BJ (cell line): ENCODE data around the gene ARHGEF10L. TPM values are rescaled to one million over a fixed set of nuclear protein-coding genes. Genes with fewer than 3 reads are reported as not detected.
A peak's percentile ranks its signal among the peaks of the same experiment; 100 is the strongest.

Experiments used
- CTCF ChIA-PET: fragments of 350-600 bp; formaldehyde crosslinking; extraction: SDS; loops from one replicate; lab custom pipeline; 2021; ENCODE audit warnings: antibody characterized with exemption, inconsistent platforms; lab: Yijun Ruan, JAX
- POLR2A ChIA-PET: fragments of 300-600 bp; sonication (Branson Sonifier 250); formaldehyde crosslinking; extraction: SDS; loops from one replicate; lab custom pipeline; 2021; ENCODE audit warnings: antibody characterized with exemption; lab: Charles Lee
- DNase-seq: peaks from one replicate; pipeline ENCODE4 v3.0.0-alpha.2; 2011; ENCODE audit warnings: low read depth
- H3K27me3 ChIP-seq: 2 replicates; pipeline ENCODE4 v1.6.0; 2011; ENCODE audit warnings: low read length; ENCODE audit not compliant: control insufficient read depth, insufficient read depth
- H3K36me3 ChIP-seq: 2 replicates; pipeline ENCODE4 v1.5.1; 2011; ENCODE audit warnings: low read length; ENCODE audit not compliant: control insufficient read depth, insufficient read depth
- H3K4me3 ChIP-seq: 2 replicates; pipeline ENCODE4 v1.5.1; 2011; ENCODE audit warnings: low read depth, mild to moderate bottlenecking, control low read depth, low read length
- polyA plus RNA-seq: library from polyadenylated mRNA; depleted of rRNA; stranded (reverse); fragments of >200 nt; gene quantifications from 2 replicates; pipeline ENCODE4 v1.2.3, GENCODE V29; 2011
- TF ChIP-seq, protein P1 (sequence below): IDR thresholded peaks from 2 replicates; pipeline ENCODE4 v1.5.1; 2011; ENCODE audit warnings: low read depth, mild to moderate bottlenecking, control low read depth, inconsistent platforms, low read length, moderate library complexity; ENCODE audit not compliant: insufficient read depth

Gene ARHGEF10L
- polyA plus RNA-seq, 1 experiment, result 12.5 TPM

DNA sequence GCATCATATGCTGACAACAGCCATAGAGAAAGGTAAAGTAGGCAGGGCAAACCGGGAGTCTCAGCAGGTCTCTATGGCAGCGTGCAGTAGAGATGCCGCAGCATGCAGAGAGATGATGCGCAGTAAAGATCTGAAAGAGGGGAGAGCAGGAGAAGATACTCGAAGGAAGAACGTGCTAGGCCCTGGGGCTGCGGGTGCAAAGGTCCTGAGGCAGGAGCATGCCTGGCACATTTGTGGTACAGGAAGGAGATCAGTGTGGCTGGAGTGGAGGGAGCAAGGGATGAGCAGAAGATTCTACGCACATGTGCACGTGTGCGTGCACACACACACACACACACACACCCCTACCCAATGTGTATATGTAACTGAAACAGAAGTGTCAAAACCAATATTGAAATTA lies 45.0 kb downstream of the ARHGEF10L start:
- Histone ChIP-seq H3K27me3 (no peaks in the 10 kb centered on the region), H3K36me3 (0 out of 2 replicates have a peak, but pooled peaks cover 1% of the 10 kb centered on the region), H3K4me3 (no peak overlapping the region)
- TF ChIP-seq, protein P1, sequence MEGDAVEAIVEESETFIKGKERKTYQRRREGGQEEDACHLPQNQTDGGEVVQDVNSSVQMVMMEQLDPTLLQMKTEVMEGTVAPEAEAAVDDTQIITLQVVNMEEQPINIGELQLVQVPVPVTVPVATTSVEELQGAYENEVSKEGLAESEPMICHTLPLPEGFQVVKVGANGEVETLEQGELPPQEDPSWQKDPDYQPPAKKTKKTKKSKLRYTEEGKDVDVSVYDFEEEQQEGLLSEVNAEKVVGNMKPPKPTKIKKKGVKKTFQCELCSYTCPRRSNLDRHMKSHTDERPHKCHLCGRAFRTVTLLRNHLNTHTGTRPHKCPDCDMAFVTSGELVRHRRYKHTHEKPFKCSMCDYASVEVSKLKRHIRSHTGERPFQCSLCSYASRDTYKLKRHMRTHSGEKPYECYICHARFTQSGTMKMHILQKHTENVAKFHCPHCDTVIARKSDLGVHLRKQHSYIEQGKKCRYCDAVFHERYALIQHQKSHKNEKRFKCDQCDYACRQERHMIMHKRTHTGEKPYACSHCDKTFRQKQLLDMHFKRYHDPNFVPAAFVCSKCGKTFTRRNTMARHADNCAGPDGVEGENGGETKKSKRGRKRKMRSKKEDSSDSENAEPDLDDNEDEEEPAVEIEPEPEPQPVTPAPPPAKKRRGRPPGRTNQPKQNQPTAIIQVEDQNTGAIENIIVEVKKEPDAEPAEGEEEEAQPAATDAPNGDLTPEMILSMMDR, result no peak
- POLR2A ChIA-PET, result no interaction called here
- CTCF ChIA-PET, result interaction anchor here (2.0 to 6.7 kb wide), 2 partner anchors 10 to 22 kb away, joined by 7 to 43 read pairs; no protein-coding TSS in a partner anchor
- DNase-seq, result no peak

DNA sequence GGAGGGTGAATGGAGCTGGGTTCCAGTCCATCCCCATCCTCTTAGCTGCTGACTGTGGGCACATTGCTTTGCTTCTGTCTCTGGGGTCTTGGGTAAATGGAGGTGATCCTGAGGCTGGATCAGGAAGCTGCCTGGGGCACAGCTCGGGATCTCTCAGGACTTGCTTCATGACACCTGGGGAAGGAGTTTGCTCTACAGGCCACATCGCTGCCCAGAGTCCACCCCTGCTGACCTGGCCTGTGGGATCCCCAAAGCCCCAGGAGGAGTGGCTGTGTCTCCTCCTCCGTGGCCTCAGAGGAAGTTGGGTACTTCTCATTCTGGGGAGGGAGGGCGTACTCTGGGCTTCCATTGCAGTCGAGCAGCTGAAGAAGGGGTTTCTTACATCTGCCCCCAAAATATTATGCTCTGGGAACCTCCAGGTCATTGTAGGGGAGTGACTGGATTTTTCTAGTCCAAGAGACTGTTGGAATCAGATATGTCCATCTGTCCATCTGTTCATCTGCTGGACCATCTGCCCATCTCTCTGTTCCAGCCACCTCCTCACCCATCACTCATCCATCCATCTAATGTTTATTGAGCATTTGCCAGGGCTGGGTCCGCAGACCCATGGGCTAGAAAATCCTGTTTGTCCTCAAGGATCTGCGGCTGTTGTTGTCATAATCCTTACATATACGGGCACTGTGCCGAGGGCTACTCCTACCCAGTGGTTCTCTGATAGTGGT lies 45.9 kb downstream of the ARHGEF10L start:
- TF ChIP-seq, protein P1, result no peak
- Histone ChIP-seq H3K36me3 (0 out of 2 replicates have a peak, but pooled peaks cover 1% of the 10 kb centered on the region), H3K4me3 (no peak overlapping the region), H3K27me3 (no peaks in the 10 kb centered on the region)
- CTCF ChIA-PET, result interaction anchor here (0.9 to 6.7 kb wide), 6 partner anchors 11 to 250 kb away, joined by 3 to 43 read pairs (median 3); no protein-coding TSS in a partner anchor
- POLR2A ChIA-PET, result interaction anchor here (1.5 kb wide), 1 partner anchor 16 kb away, joined by 3 read pairs; no protein-coding TSS in a partner anchor
- DNase-seq, result no peak

DNA sequence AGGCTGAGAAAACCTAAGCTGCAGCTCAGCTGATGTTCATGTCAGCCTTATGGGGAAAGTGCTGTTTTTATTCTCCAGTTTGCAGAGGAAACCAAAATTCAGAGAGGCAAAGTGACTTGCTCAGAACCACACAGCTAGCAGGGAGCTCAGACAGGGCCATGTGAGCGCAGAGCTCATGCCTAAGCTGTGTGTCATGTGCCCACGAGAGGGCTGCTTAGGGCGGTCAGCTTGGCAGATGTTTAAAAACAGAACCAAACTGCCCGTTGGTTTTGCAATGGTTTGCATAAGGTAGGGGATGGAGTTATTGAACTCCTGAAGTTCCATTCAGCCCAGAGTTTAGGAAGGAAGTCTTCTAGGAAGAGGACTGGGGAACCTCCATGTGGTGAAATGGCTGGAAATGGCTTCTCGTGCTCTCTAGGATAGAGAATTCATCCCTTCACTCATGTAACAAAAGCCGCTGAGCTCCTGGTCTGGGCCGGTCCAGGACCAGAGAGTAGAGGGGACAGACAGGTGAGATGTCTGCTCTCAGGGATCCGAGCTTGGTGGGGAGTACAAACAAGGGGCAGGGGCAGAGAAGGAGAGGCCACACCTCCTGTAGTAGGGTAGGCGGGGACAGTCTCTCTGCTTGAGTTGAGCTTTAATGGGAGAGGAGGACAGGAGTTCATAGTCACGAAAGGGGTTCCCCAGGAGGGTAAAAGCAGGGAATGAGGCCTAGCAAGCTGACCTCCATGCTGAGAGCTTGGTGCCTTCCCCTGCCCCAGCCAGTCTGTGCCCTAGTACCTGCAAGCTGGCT lies 46.9 kb downstream of the ARHGEF10L start:
- CTCF ChIA-PET, result interaction anchor here (0.9 to 6.7 kb wide), 7 partner anchors 12 to 251 kb away, joined by 3 to 43 read pairs (median 3); no protein-coding TSS in a partner anchor
- DNase-seq, result peak; percentile 55
- no peaks in the 10 kb centered on the region for H3K27me3 ChIP-seq
- H3K4me3 ChIP-seq, result no peak overlapping the region
- TF ChIP-seq, protein P1, result no peak
- POLR2A ChIA-PET, result interaction anchor here (0.8 to 1.5 kb wide), 2 partner anchors 11 to 17 kb away, joined by 3 to 5 read pairs; no protein-coding TSS in a partner anchor
- 0 out of 2 replicates have a peak, but pooled peaks cover 1% of the 10 kb centered on the region for H3K36me3 ChIP-seq

DNA sequence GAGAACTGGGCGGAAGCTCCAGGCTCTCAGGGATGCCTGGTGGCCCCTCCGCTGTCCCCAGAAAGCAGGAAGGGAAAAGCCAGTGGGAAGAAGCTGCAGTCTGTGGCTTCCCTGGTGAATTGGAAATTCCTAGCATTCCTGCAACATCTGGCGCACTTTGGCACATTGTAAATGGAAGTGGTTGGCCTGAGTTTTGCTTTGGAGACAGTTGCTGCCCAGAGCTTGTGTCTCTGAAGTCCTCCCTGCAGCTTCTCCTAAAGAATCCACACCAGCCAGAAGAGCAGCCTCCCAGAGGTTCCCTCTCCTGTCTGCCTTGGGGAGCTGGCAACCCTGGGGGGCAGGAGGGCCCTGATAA lies 48.2 kb downstream of the ARHGEF10L start:
- peak; percentile 85 for DNase-seq
- CTCF ChIA-PET, result interaction anchor here (0.6 to 6.7 kb wide), 10 partner anchors 11 to 93 kb away, joined by 3 to 43 read pairs (median 3); no protein-coding TSS in a partner anchor
- H3K36me3 ChIP-seq, result peaks cover 3% of the 10 kb centered on the region; the same call in 1 of the 2 replicates
- TF ChIP-seq, protein P1, result no peak
- H3K4me3 ChIP-seq, result no peak overlapping the region
- POLR2A ChIA-PET, result no interaction called here
- H3K27me3 ChIP-seq, result no peaks in the 10 kb centered on the region
